GM21723 (cell line): Measurements from ENCODE around the gene CREB5.

Source experiments
- ATAC-seq: cut with Tn5 transposase; IDR thresholded peaks from one replicate; pipeline ENCODE4 v1.9.1; 2021; ENCODE audit warnings: mild to moderate bottlenecking, moderate library complexity; ENCODE audit not compliant: unreplicated experiment

CREB5 gene

DNA sequence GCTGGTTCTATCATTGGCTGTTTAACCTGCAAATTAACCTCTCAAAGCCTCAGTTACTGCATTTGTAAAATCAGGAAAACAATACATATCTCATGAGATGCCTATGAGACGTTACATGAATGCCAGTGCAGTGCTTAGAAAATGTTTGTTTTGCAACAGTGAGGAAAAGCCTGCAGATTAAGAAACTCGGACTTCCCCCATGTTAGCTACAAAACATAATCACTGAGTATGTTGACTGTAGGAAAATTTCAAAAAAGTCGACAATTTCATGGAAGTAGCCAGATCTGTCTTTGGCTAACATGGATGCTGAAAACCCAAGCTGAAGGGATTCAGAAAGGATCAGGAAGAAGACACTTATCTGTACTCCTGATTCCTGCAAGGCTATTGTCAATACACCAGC, 424.4 kb downstream of the CREB5 start:
- no peak for ATAC-seq

DNA sequence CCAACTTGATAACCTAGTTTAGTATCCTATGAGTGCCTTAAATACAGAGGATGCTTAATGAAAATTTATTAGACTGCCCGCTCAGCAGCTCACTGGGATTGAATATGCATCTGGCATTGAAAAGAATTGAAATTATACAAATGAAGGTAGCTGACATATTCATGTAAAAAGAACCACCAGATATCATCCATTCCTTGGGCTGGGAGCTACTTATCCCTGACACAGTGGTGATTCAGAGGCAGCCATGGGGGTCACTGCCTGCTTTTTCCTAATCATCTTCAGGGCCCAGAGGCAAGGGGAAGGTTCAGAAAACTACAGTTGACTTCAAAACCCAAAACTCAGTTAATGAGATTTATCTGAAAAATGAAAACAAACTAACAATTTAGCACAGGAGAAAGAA, 424.9 kb downstream of the CREB5 start:
- no peak for ATAC-seq

DNA sequence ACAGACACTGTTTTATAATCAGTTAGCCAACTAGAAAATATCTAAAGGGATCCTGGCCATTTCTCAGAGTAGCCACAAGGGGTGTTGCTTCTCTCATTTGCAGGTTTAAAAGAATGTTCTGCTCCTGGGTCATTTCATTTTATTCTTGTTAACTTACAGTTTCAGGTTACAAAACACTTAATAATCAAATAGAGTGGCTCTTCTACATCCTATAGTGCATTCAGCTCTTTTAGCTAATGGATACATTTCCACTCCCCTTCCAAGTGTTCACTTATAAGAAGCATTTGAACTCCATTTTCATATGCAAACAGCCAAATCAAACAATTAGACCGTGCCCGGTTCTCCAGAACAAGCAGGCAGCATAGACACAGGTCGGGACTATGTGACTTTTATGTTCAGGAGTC, 428.3 kb downstream of the CREB5 start:
- ATAC-seq: no peak

GRCh38 chr7:28841766-28842165, 429.4 kb downstream of the CREB5 start:
- ATAC-seq: no peak

DNA sequence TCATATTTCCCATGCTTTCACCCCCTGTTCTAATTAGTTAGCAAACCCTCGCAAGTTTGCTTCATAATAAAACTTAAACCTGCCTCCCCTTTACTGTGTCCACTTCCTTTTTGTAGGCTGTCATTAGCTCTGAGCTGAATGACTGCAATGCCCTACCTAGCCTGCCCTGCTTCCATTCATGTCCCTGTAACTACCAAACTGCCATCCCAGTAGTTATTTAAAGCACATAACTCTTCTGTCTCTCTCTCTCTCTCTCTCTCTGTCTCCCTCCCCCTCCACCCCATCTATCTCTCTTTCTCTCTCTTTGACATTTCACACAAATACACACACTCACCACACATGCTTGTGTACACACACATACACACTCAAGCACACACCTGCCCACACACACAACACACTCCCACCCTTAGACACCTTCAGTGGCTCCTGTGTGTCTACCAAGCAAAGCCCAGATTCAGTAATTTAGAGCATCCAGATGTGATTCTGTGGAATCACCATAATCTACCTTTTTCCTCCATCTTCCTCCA, 430.5 kb downstream of the CREB5 start:
- ATAC-seq: no peak

GRCh38 chr7:28845106-28845505, 432.8 kb downstream of the CREB5 start:
- no peak for ATAC-seq

DNA sequence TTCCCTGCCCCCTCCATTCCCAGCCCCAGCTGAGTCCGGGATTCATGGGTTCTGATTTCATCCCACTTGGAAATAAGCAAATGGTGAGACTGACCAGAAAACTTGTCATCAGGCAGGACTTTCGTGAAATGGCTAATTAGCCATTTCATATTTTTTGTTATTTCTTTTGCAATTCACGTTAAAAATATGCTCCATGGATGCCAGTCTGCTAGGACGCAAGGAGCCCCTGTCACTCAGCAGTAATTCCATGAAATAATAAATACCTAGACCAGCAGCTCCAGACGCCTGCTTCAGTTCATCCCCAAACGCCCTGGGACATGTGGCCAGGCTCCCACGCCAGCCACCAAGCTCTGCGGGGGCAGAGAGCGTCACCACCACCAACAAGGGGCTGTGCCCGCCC, 434.9 kb downstream of the CREB5 start:
- ATAC-seq: no peak

DNA sequence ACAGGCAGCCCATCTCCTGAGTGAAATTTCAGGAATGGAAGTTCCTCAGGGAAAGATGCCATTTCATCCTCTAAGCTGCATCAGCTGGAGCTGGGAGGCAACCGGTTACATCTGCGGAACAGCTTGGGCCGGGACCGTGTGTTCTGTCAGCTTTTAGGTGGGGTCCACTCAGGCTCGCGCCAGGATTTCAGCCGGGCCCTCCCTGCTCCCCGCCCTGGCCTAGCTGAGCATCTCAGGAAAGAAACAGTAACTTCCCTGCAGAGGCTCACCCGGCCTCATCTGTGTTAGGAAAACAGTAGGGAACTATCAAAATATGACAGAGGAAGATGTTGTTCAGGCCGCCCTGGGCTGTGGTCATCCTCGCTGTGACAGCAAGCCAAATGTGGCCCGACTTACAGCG, 435.4 kb downstream of the CREB5 start:
- no peak for ATAC-seq

GRCh38 chr7:28848906-28849305, 436.6 kb downstream of the CREB5 start:
- ATAC-seq: no peak

- no peak for ATAC-seq
Measured at GRCh38 chr7:28850699-28851098, 438.4 kb downstream of the CREB5 start.

- ATAC-seq: no peak
Measured at GRCh38 chr7:28853150-28853549, 440.8 kb downstream of the CREB5 start.

DNA sequence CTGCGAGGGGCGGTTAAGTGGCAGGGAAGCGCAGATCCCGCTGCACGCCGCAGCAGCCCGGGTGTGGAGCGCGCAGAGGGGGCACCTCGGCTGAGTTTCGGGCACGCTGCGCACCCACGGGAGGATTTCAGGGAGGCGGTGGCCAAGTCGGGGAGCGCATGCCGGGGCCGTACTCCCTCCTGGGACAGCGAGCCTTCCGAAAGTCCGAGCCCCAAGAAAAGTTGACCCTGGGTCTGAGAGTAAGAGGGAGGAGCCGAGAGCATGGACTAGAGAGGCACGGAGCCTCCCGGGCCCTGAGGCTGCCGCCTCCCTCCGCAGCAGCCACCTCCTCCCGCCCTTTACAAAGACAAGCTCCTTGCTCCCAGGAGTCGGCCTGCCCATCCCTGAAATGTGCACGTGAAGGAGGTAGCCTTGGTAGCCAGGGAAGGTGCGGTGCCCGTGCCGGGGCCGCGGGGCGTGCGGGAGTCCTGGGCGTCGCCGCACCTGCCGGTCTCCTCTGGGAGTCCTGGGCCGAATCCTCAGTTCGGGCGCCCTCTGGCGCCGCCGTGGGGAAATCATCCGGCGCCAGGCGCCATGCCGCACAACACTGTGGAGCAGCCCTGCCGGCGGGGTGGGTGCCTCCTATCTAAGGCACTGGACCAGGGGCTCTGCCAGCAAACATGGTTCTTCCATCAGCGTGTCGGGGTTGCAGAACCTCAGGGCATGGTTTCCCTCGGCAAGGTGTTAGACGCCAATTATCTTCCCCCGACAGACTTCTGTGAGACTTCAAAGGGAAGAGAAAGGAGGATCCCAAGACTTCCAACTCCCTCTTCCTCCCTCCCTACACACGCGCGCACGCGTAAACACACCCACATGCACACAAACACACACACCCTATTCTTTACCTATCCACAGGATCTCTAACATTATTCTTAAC, 441.8 kb downstream of the CREB5 start:
- peak; percentile 98 for ATAC-seq

DNA sequence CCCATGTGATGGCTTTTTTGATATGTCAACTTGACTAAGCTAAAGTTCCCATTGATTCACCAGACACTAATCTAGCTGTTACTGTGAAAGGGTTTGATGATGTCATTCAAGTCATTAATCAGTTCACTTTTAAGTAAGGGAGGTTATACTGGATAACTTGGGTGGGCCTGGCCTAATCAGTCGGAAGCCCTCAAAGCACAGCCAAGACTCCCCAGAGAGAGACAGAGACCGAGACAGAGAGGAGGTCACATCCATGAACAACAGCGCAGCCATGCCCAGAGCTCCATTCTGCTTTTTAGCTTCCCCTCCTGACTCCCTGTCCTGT, 442.4 kb downstream of the CREB5 start:
- no peak for ATAC-seq

DNA sequence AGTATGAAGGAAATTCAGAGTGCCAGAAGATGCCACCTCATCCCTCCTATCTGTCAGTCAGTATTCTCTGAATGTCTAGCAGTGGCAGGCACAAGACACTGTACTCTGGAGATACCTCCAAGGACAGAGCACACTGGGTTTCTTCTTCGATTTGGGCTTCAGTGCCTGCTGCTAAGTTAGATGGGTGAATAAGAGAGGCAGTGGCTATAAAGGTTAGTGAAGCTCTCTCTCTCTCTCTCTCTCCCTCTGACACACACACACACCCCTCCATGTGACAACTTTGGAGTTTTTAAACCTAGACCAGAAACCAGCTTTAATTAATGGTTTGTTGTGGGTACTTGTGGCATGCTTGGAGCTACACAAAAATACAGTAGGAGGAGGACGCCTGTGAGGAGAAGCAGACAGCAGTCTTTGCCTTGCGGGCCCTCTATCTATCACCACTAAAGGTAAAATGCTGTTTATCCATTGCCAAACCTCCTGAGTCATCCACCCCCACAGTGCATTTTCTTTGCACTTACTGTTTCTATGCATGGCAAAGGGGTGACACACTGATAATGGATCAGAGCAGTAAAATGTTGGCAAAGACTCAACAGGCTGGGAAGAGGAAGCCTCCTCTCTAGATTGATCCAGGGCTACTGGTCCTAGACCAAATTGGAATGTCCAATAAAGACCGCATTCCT, 443.4 kb downstream of the CREB5 start:
- no peak for ATAC-seq

DNA sequence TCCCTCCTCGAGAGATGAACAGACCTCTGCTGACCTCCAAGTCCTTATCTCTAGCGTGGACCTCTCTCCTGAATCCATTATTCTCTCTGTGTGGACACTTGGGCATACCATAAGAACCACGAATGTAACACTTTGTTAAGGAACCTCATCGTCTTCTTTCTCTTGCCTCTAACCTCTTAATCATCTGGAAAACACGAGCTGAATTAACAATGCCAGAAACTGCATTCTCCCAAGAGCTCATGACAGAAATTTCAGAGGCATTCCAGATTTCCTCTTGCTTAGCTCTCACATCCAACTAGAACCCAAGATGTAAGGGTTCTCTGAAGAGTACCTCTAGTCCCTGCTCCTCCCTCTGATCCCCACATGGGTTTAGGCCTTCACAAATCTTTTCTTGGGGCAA, 444.3 kb downstream of the CREB5 start:
- no peak for ATAC-seq

DNA sequence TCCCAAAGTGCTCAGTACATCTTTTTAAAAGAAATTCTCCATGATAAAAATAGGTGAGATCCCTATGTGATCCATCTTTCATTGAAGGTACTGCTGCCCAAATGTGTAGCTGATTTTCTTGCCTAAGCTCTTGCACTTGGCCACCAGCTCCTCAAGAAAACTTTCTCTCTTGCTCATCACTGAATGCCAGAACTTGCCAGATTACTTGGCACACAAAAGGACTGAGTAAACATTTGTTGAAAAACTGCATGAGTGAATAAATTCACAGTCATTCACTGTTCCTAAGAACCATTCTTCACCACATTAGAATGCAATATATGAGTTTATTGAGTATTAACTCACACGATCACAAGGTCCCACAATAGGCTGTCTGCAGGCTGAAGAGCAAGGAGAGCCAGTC, 445.9 kb downstream of the CREB5 start:
- ATAC-seq: no peak

GRCh38 chr7:28858895-28859294, 446.6 kb downstream of the CREB5 start:
- no peak for ATAC-seq

DNA sequence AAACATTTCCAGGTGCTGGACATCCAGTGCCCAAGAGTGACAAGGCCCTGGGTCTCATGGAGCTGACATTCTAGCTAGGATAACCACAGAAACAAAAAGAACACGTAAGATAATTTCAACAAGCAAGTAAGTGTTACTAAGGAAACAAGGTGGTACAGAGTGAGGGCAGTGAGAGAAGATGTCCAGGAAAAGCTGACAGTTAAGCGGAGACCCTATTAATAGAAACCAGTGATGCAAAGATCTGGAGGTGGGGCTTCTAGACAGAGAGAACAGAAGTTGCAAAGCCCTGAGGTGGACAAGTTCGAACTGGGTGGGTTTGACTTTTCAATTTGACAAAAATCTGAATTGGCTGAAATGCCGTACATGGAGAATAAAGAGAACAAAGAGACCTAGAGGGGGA, 449.5 kb downstream of the CREB5 start:
- ATAC-seq: no peak

GRCh38 chr7:28862595-28863272, 450.4 kb downstream of the CREB5 start:
- no peak for ATAC-seq

DNA sequence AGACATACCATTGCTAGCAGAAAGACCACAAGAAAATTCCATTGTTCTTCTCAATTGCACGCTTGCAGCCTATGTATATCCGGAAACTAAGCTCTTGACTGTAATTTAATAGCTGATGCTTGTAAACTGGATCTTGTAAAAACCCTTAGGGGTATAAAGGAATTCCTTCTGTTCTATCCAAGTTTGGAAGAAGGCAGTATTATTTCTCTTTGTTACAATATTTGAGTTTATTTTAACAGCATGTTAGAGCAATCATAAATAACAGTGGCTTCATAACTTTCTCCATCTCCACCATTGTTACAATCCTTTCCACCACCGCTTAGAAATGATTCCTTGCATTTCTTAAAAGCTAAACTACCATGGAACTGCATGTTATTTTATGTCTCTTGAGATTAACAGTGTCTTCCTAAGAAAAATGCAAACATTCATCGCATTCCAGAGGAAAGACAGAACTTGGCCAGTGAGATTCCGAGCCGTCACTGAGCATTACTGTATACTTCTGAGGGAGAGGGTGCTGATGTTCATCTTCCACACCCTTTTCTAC, 453.4 kb downstream of the CREB5 start:
- no peak for ATAC-seq

DNA sequence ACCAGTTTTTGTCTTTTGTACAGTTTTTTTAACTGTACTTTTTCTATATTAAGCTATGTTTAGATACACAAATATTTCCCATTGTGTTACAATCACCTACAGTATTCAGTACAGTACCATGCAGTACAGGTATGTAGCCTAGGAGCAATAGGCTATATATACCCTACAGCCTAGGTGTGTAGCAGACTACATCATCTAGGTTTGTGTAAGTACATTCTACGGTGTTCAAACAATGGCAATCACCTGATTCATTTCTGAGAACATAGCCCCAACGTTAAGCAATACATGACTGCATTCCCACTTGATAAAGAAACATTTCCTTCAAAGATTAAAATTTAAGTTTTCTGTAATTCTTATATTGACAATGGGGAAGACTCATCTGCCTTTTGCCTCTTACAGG, 456.4 kb downstream of the CREB5 start:
- ATAC-seq: no peak
